ENCODE data around the gene IGDCC3.
A peak's percentile ranks its signal among the peaks of the same experiment; 100 is the strongest.

Gene IGDCC3

GRCh38 chr15:65388306-65389080, 10.7 kb upstream of the IGDCC3 start:
- DNase-seq (ENCODE audit: low read depth, low spot score) = no peak

- no peak for DNase-seq (ENCODE audit: low read depth, low spot score)
Measured at GRCh38 chr15:65386886-65387285, 9.1 kb upstream of the IGDCC3 start.

GRCh38 chr15:65386376-65386775, 8.6 kb upstream of the IGDCC3 start:
- DNase-seq (ENCODE audit: low read depth, low spot score) = no peak

- DNase-seq (ENCODE audit: low read depth, low spot score) = no peak
Measured at GRCh38 chr15:65385870-65386258, 8.1 kb upstream of the IGDCC3 start.

GRCh38 chr15:65384895-65385869, 7.4 kb upstream of the IGDCC3 start:
- peak; percentile 93 for DNase-seq (ENCODE audit: low read depth, low spot score)

GRCh38 chr15:65384505-65384894, 6.7 kb upstream of the IGDCC3 start:
- DNase-seq (ENCODE audit: low read depth, low spot score) = no peak

- no peak for DNase-seq (ENCODE audit: low read depth, low spot score)
Measured at GRCh38 chr15:65383991-65384390, 6.2 kb upstream of the IGDCC3 start.

GRCh38 chr15:65383456-65383855, 5.7 kb upstream of the IGDCC3 start:
- DNase-seq (ENCODE audit: low read depth, low spot score) = no peak

GRCh38 chr15:65382921-65383320, 5.1 kb upstream of the IGDCC3 start:
- DNase-seq (ENCODE audit: low read depth, low spot score) = no peak

GRCh38 chr15:65382146-65382491, 4.3 kb upstream of the IGDCC3 start:
- no peak for DNase-seq (ENCODE audit: low read depth, low spot score)

- DNase-seq (ENCODE audit: low read depth, low spot score) = no peak
Measured at GRCh38 chr15:65381445-65382145, 3.8 kb upstream of the IGDCC3 start.

- no peak for DNase-seq (ENCODE audit: low read depth, low spot score)
Measured at GRCh38 chr15:65379986-65380385, 2.2 kb upstream of the IGDCC3 start.

- DNase-seq (ENCODE audit: low read depth, low spot score) = peak; percentile 79
Measured at GRCh38 chr15:65377105-65377975, 462 bp downstream of the IGDCC3 start.

- DNase-seq (ENCODE audit: low read depth, low spot score) = no peak
Measured at GRCh38 chr15:65376767-65377104, 1.1 kb downstream of the IGDCC3 start.

GRCh38 chr15:65375871-65376607, 1.8 kb downstream of the IGDCC3 start:
- DNase-seq (ENCODE audit: low read depth, low spot score) = no peak

- peak; percentile 60 for DNase-seq (ENCODE audit: low read depth, low spot score)
Measured at GRCh38 chr15:65374821-65375401, 2.9 kb downstream of the IGDCC3 start.

- DNase-seq (ENCODE audit: low read depth, low spot score) = no peak
Measured at GRCh38 chr15:65374334-65374733, 3.5 kb downstream of the IGDCC3 start.

- DNase-seq (ENCODE audit: low read depth, low spot score) = no peak
Measured at GRCh38 chr15:65373163-65373651, 4.6 kb downstream of the IGDCC3 start.

GRCh38 chr15:65372787-65373067, 5.1 kb downstream of the IGDCC3 start:
- no peak for DNase-seq (ENCODE audit: low read depth, low spot score)
